Endothelial cell of umbilical vein (primary cell): Measurements from ENCODE around the gene XRCC4. TPM values are rescaled to one million over a fixed set of nuclear protein-coding genes. Genes with fewer than 3 reads are reported as not detected.

Source experiments
- BruUV-seq: library from RNA; stranded (reverse); fragments of 400-500 nt; replicated peaks from 2 replicates; lab custom pipeline; 2021; lab: Mats Ljungman, UMichigan
- CTCF ChIA-PET: fragments of 300-600, 350-600 bp; sonication (Branson Sonifier 250); formaldehyde crosslinking; loops from one replicate; lab custom pipeline; 2021; ENCODE audit warnings: antibody characterized with exemption, inconsistent platforms; lab: Charles Lee
- POLR2A ChIA-PET: fragments of 300-600, 350-600 bp; sonication (Branson Sonifier 250); formaldehyde crosslinking; loops from one replicate; lab custom pipeline; 2021; ENCODE audit warnings: antibody characterized with exemption, inconsistent platforms; lab: Charles Lee
- DNase-seq: peaks from one replicate; pipeline ENCODE4 v3.0.0-alpha.2; 2011; ENCODE audit warnings: low read depth, low spot score
- FAIRE-seq: peaks from 2 replicates; lab custom pipeline; 2011; peaks lifted over from hg19 to GRCh38; lab: Jason Lieb, UNC
- H2AFZ ChIP-seq: 2 replicates; pipeline ENCODE4 v1.6.0; 2012; ENCODE audit warnings: low read depth, low read length, control low read depth, inconsistent platforms
- H3K27ac ChIP-seq: 2 replicates; pipeline ENCODE4 v1.5.1; 2011; ENCODE audit warnings: low read depth, mild to moderate bottlenecking, control low read depth, low read length, moderate library complexity; ENCODE audit not compliant: insufficient read depth
- H3K27me3 ChIP-seq, 2 experiments: 2 replicates each; pipeline versions ENCODE4 v1.6.0 to v1.6.1; 2011; ENCODE audit warnings: low read length in 2 of 2, mixed read lengths in 1 of 2; ENCODE audit not compliant: control insufficient read depth in 2 of 2, insufficient read depth in 2 of 2
- H3K36me3 ChIP-seq, 2 experiments: 2 replicates in 1 of 2; 3 replicates in 1 of 2; pipeline ENCODE4 v1.5.1; 2011; ENCODE audit warnings: low read length in 2 of 2, mild to moderate bottlenecking in 1 of 2, moderate library complexity in 1 of 2; ENCODE audit not compliant: control insufficient read depth in 2 of 2, insufficient read depth in 2 of 2; ENCODE audit errors: extremely low read depth in 1 of 2
- H3K4me1 ChIP-seq: 3 replicates; pipeline ENCODE4 v1.5.1; 2011; ENCODE audit warnings: mild to moderate bottlenecking, low read length; ENCODE audit not compliant: control insufficient read depth, insufficient read depth; ENCODE audit errors: extremely low read depth
- H3K4me2 ChIP-seq: 2 replicates; pipeline ENCODE4 v1.6.1; 2011; ENCODE audit warnings: low read length, control low read depth, mixed read lengths; ENCODE audit not compliant: insufficient read depth
- H3K4me3 ChIP-seq, 3 experiments: fragments of 200-600 bp in 1 of 3; sonication (generic), shearing (Covaris generic) in 1 of 3; replicated peaks in 1 of 3; 2 replicates each; pipeline ENCODE4 v1.5.1; 2011 to 2016; ENCODE audit warnings: control low read depth in 3 of 3, low read length in 3 of 3, mild to moderate bottlenecking in 2 of 3, inconsistent platforms in 1 of 3, low read depth in 1 of 3, moderate library complexity in 1 of 3; ENCODE audit not compliant: insufficient read depth in 1 of 3
- H3K79me2 ChIP-seq: 2 replicates; pipeline ENCODE4 v1.6.0; 2012; ENCODE audit warnings: low read length, inconsistent platforms; ENCODE audit not compliant: control insufficient read depth, insufficient read depth
- H3K9ac ChIP-seq: replicated peaks from 2 replicates; pipeline ENCODE3; 2011; ENCODE audit warnings: low read length, control low read depth; ENCODE audit not compliant: insufficient read depth; ENCODE audit errors: extremely low read depth
- H3K9me1 ChIP-seq: replicated peaks from 3 replicates; pipeline ENCODE4 v1.6.0; 2011; ENCODE audit warnings: mild to moderate bottlenecking, low read length; ENCODE audit not compliant: control insufficient read depth, insufficient read depth; ENCODE audit errors: extremely low read depth
- H3K9me3 ChIP-seq: replicated peaks from 2 replicates; pipeline ENCODE4 v1.5.1; 2012; ENCODE audit warnings: low read length, inconsistent platforms; ENCODE audit not compliant: control insufficient read depth, insufficient read depth
- H4K20me1 ChIP-seq: replicated peaks from 2 replicates; pipeline ENCODE3; 2011; ENCODE audit warnings: mild to moderate bottlenecking, low read length; ENCODE audit not compliant: control insufficient read depth, insufficient read depth; ENCODE audit errors: extremely low read depth
- EZH2 ChIP-seq: IDR thresholded peaks from 2 replicates; pipeline ENCODE4 v1.6.1; 2012; ENCODE audit warnings: borderline replicate concordance, low read depth, mild to moderate bottlenecking, moderate library complexity, low read length, inconsistent platforms; ENCODE audit not compliant: severe bottlenecking
- FOS ChIP-seq: IDR thresholded peaks from 2 replicates; pipeline ENCODE4 v1.6.1; 2011; ENCODE audit warnings: mild to moderate bottlenecking, low read length, moderate library complexity, borderline replicate concordance; ENCODE audit not compliant: insufficient read depth
- GATA2 ChIP-seq: IDR thresholded peaks from 2 replicates; pipeline ENCODE4 v1.7.0; 2011; ENCODE audit warnings: low read depth, mild to moderate bottlenecking, moderate library complexity, mixed read lengths, low read length; ENCODE audit not compliant: insufficient read length, insufficient read depth
- JUN ChIP-seq: IDR thresholded peaks from 2 replicates; pipeline ENCODE4 v1.6.1; 2011; ENCODE audit warnings: borderline replicate concordance, low read depth; ENCODE audit not compliant: insufficient read length, insufficient read depth
- MYC ChIP-seq: IDR thresholded peaks from one replicate; pipeline ENCODE4 v1.6.1; 2011; ENCODE audit warnings: mild to moderate bottlenecking, low read depth, low read length
- POLR2A ChIP-seq: IDR thresholded peaks from 2 replicates; pipeline ENCODE4 v1.6.1; 2012; ENCODE audit warnings: low read depth, mild to moderate bottlenecking, control low read depth, low read length
- POLR2AphosphoS5 ChIP-seq: IDR thresholded peaks from 2 replicates; pipeline ENCODE4 v1.6.1; 2012; ENCODE audit warnings: low read depth, mild to moderate bottlenecking, control low read depth, low read length, moderate library complexity; ENCODE audit not compliant: insufficient read depth
- dilution Hi-C: fragments of 300-500 bp; cut with MboI; formaldehyde crosslinking; loops from one replicate; pipeline ENCODE4 v1.15.0; 2019; ENCODE audit warnings: low sequenced_read_pairs; ENCODE audit not compliant: extremely low pct_ligation_motif_present
- intact Hi-C: fragments of 100-400 bp; cut with micrococcal nuclease; formaldehyde crosslinking; loops from one replicate; pipeline ENCODE4 v1.10.0; 2022
- polyA plus RNA-seq, 4 experiments: library from polyadenylated mRNA; depleted of rRNA in 3 of 4; stranded (reverse) in 3 of 4; unstranded in 1 of 4; fragments of >200 nt; gene quantifications; 2 replicates each; pipeline versions ENCODE4 v1.2.1 to v1.2.3, GENCODE V29; 2011 to 2012; ENCODE audit warnings: missing spikeins in 1 of 4
- total RNA-seq: library from RNA; stranded (reverse); gene quantifications from 2 replicates; pipeline ENCODE4 v1.2.3, GENCODE V29; 2021
- TF ChIP-seq, protein P1 (sequence below), 2 donors: IDR thresholded peaks; 1 replicate in 1 of 2; 2 replicates in 1 of 2; pipeline ENCODE4 v1.5.1; 2011; ENCODE audit warnings: low read length in 2 of 2, mild to moderate bottlenecking in 2 of 2, moderate library complexity in 2 of 2, control low read depth in 1 of 2, inconsistent platforms in 1 of 2, low read depth in 1 of 2; ENCODE audit not compliant: insufficient read depth in 1 of 2; ENCODE audit errors: extremely low read depth in 1 of 2
- TF ChIP-seq, protein P2 (sequence below): IDR thresholded peaks from 2 replicates; pipeline ENCODE4 v1.6.1; 2011; ENCODE audit not compliant: insufficient read depth, insufficient read length

Gene XRCC4
- total and polyA plus RNA-seq, 2 donors (not counting 3 experiments of a cell fraction or from before 2014, with no cell fraction given) = 1.3 to 7.7 TPM

DNA sequence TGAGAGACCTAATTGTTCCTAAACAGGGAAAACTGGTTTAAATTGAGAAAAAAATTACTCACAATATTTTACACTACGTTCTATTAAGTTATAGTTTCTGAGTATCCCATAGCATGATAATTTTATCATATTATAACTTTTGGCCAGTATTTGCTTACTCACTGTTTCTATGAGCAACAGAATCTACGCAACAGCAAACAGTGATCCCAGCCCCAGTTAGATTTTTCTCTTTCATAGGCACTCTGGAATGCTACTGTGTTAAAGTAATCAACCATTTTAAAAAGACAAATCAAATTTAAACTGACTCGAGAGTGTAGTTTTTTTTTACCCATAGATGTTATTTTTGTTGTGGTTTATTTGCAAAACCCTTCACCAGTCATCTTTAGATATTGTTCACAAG lies 107.2 kb downstream of the XRCC4 start:
- ChIA-PET POLR2A (no interaction called here), CTCF (no interaction called here)
- Histone ChIP-seq H3K79me2 (no peaks in the 10 kb centered on the region), H3K4me3 (no peak overlapping the region), H2AFZ (no peak overlapping the region), H4K20me1 (no peaks in the 10 kb centered on the region), H3K4me2 (no peak overlapping the region), H3K27ac (no peak overlapping the region), H3K36me3 (no peaks in the 10 kb centered on the region), H3K9ac (no peak overlapping the region), H3K27me3 (no peaks in the 10 kb centered on the region), H3K9me3 (no peaks in the 10 kb centered on the region), H3K9me1 (no peaks in the 10 kb centered on the region), H3K4me1 (no peaks in the 10 kb centered on the region)
- no peak for DNase-seq
- dilution Hi-C loops = no loop called here
- no peak for FAIRE-seq
- BruUV-seq = no TSS peak
- intact Hi-C loops = no loop called here
- TF ChIP-seq FOS = no peak
- TF ChIP-seq GATA2 = no peak
- no peak for TF ChIP-seq POLR2A
- TF ChIP-seq, protein P1, sequence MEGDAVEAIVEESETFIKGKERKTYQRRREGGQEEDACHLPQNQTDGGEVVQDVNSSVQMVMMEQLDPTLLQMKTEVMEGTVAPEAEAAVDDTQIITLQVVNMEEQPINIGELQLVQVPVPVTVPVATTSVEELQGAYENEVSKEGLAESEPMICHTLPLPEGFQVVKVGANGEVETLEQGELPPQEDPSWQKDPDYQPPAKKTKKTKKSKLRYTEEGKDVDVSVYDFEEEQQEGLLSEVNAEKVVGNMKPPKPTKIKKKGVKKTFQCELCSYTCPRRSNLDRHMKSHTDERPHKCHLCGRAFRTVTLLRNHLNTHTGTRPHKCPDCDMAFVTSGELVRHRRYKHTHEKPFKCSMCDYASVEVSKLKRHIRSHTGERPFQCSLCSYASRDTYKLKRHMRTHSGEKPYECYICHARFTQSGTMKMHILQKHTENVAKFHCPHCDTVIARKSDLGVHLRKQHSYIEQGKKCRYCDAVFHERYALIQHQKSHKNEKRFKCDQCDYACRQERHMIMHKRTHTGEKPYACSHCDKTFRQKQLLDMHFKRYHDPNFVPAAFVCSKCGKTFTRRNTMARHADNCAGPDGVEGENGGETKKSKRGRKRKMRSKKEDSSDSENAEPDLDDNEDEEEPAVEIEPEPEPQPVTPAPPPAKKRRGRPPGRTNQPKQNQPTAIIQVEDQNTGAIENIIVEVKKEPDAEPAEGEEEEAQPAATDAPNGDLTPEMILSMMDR (IDR thresholded peaks at IDR 0.05; ENCODE audit: extremely low read depth in 1 of 2, insufficient read depth in 1 of 2, low read depth in 1 of 2, low read length in 2 of 2) = no peak
- no peak for TF ChIP-seq EZH2
- TF ChIP-seq POLR2AphosphoS5 = no peak
- TF ChIP-seq MYC = no peak
- TF ChIP-seq JUN = no peak
- TF ChIP-seq, protein P2, sequence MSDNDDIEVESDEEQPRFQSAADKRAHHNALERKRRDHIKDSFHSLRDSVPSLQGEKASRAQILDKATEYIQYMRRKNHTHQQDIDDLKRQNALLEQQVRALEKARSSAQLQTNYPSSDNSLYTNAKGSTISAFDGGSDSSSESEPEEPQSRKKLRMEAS = no peak
